Activated CD4-positive, alpha-beta T cell treated with anti-CD3 and anti-CD28 coated beads for 4 hours (primary cell): ENCODE results near the gene CCDC122.
"Not testable (repeated sequence)": the region's sequence is repeated elsewhere in the genome, so short reads cannot be mapped to it uniquely, and the experiment has no call there.

Source experiments
- DNase-seq, 2 donors: peaks; one replicate each; pipeline ENCODE4 v3.0.0-alpha.2; 2020

Gene CCDC122

GRCh38 chr13:43876366-43876765, 3.2 kb downstream of the CCDC122 start:
- DNase-seq = no peak

GRCh38 chr13:43874504-43875092, 4.9 kb downstream of the CCDC122 start:
- no peak for DNase-seq

- no peak for DNase-seq
Measured at GRCh38 chr13:43872181-43872580, 7.4 kb downstream of the CCDC122 start.

GRCh38 chr13:43865892-43866291, 13.6 kb downstream of the CCDC122 start:
- no peak for DNase-seq

GRCh38 chr13:43864921-43865320, 14.6 kb downstream of the CCDC122 start:
- DNase-seq = no peak

GRCh38 chr13:43861863-43862262, 17.7 kb downstream of the CCDC122 start:
- DNase-seq = no peak

GRCh38 chr13:43852923-43853404, 26.6 kb downstream of the CCDC122 start:
- DNase-seq = no peak

GRCh38 chr13:43850873-43851272, 28.7 kb downstream of the CCDC122 start:
- DNase-seq = no peak

- no peak for DNase-seq
Measured at GRCh38 chr13:43848001-43848649, 31.4 kb downstream of the CCDC122 start.

- no peak for DNase-seq
Measured at GRCh38 chr13:43846496-43847158, 32.9 kb downstream of the CCDC122 start.

- no peak for DNase-seq
Measured at GRCh38 chr13:43838909-43839308, 40.6 kb downstream of the CCDC122 start.

GRCh38 chr13:43835701-43836100, 43.8 kb downstream of the CCDC122 start:
- DNase-seq = no peak

- DNase-seq = no peak
Measured at GRCh38 chr13:43831088-43831487, 48.5 kb downstream of the CCDC122 start.

GRCh38 chr13:43830497-43830881, 49.1 kb downstream of the CCDC122 start:
- DNase-seq = no peak

GRCh38 chr13:43824656-43825055, 54.9 kb downstream of the CCDC122 start:
- not testable (repeated sequence) for DNase-seq

- DNase-seq = no peak
Measured at GRCh38 chr13:43822969-43823368, 56.6 kb downstream of the CCDC122 start.

GRCh38 chr13:43816401-43816889, 63.1 kb downstream of the CCDC122 start:
- DNase-seq = no peak

GRCh38 chr13:43815204-43815603, 64.3 kb downstream of the CCDC122 start:
- no peak for DNase-seq

GRCh38 chr13:43808676-43809075, 70.9 kb downstream of the CCDC122 start:
- DNase-seq = no peak

- no peak for DNase-seq
Measured at GRCh38 chr13:43805681-43806128, 73.8 kb downstream of the CCDC122 start.

GRCh38 chr13:43805071-43805468, 74.5 kb downstream of the CCDC122 start:
- no peak for DNase-seq

GRCh38 chr13:43804461-43805070, 75.0 kb downstream of the CCDC122 start:
- peak in 1 of 2 donors; percentile 26 for DNase-seq

GRCh38 chr13:43802511-43802910, 77.0 kb downstream of the CCDC122 start:
- no peak for DNase-seq

- no peak for DNase-seq
Measured at GRCh38 chr13:43800828-43801227, 78.7 kb downstream of the CCDC122 start.
